Spinal cord (tissue), 10 donors: ENCODE data around the gene KMT2D. TPM values are rescaled to one million over a fixed set of nuclear protein-coding genes. Genes with fewer than 3 reads are reported as not detected.

Experiments
- DNase-seq, 6 donors: peaks; one replicate each; pipeline versions ENCODE4 v3.0.0 to v3.0.0-alpha.2; 2013 to 2015; ENCODE audit warnings: low spot score in 6 of 6, low read depth in 4 of 6
- H3K27ac ChIP-seq: one replicate; pipeline ENCODE4 v1.5.1; 2013; ENCODE audit warnings: low read depth, low read length, control low read depth
- H3K27me3 ChIP-seq: one replicate; pipeline ENCODE4 v1.6.1; 2013; ENCODE audit warnings: low read length; ENCODE audit not compliant: control insufficient read depth, insufficient read depth
- H3K36me3 ChIP-seq: one replicate; pipeline ENCODE4 v1.6.1; 2013; ENCODE audit warnings: low read length; ENCODE audit not compliant: control insufficient read depth, insufficient read depth
- H3K4me1 ChIP-seq: one replicate; pipeline ENCODE4 v1.6.1; 2013; ENCODE audit warnings: low read length; ENCODE audit not compliant: control insufficient read depth, insufficient read depth
- H3K4me3 ChIP-seq: one replicate; pipeline ENCODE4 v1.5.1; 2013; ENCODE audit warnings: low read depth, low read length, control low read depth
- H3K9me3 ChIP-seq: one replicate; pipeline ENCODE4 v1.6.1; 2013; ENCODE audit warnings: low read length; ENCODE audit not compliant: control insufficient read depth, insufficient read depth
- WGBS: methylation state at CpG from one replicate; pipeline ENCODE4 v1.1.5; 2013; ENCODE audit warnings: missing lambda C conversion rate; ENCODE audit not compliant: insufficient coverage; 5-methylcytosine and 5-hydroxymethylcytosine counted together
- polyA plus RNA-seq, 2 donors: library from polyadenylated mRNA; unstranded; fragments of 120-200 nt; gene quantifications; one replicate each; pipeline ENCODE4 v1.2.1, GENCODE V29; 2013; ENCODE audit not compliant: insufficient read length in 2 of 2
- total RNA-seq, 2 donors: library from RNA; depleted of rRNA in 1 of 2; stranded (reverse); fragments of 120-200 nt in 1 of 2; fragments of >200 nt in 1 of 2; gene quantifications; one replicate each; pipeline versions ENCODE4 v1.2.3 to v1.2.4, GENCODE V29; 2013 to 2014
- donor health status: healthy.

KMT2D gene
- total and polyA plus RNA-seq, 4 donors: 27.2 to 43.2 (median 40.6) TPM

- Histone ChIP-seq H3K27me3 (no peaks in the 10 kb centered on the region), H3K27ac (no peak overlapping the region), H3K4me1 (peaks cover 9% of the 10 kb centered on the region), H3K4me3 (no peak overlapping the region), H3K36me3 (peaks cover 96% of the 10 kb centered on the region), H3K9me3 (no peaks in the 10 kb centered on the region)
- DNase-seq: peak in 1 of 6 donors; percentile 22
- 94% methylated on average over 9 of the region's 9 CpGs for WGBS
Measured at GRCh38 chr12:49037111-49037946, 23.3 kb downstream of the KMT2D start.

- WGBS: 88% methylated on average over 2 of the region's 4 CpGs
- peaks cover 20% of the 10 kb centered on the region for H3K4me1 ChIP-seq
- DNase-seq: no peak
Measured at GRCh38 chr12:49036029-49036428, 24.6 kb downstream of the KMT2D start.

GRCh38 chr12:49034286-49034622, 26.3 kb downstream of the KMT2D start:
- Histone ChIP-seq H3K4me1 (peaks cover 20% of the 10 kb centered on the region), H3K36me3 (peaks cover 95% of the 10 kb centered on the region), H3K27ac (no peak overlapping the region), H3K9me3 (no peaks in the 10 kb centered on the region), H3K27me3 (no peaks in the 10 kb centered on the region), H3K4me3 (no peak overlapping the region)
- no peak for DNase-seq
- WGBS: 100% methylated on average over 1 of the region's 4 CpGs

More at GRCh38 chr12:49036029-49036428, 24.6 kb downstream of the KMT2D start:
- no peaks in the 10 kb centered on the region for H3K9me3 ChIP-seq
- no peaks in the 10 kb centered on the region for H3K27me3 ChIP-seq
- H3K27ac ChIP-seq: no peak overlapping the region
- peaks cover 96% of the 10 kb centered on the region for H3K36me3 ChIP-seq
- no peak overlapping the region for H3K4me3 ChIP-seq

- 91% methylated on average over 12 of the region's 12 CpGs for WGBS
- Histone ChIP-seq H3K36me3 (peaks cover 95% of the 10 kb centered on the region), H3K4me1 (peaks cover 20% of the 10 kb centered on the region), H3K27ac (no peak overlapping the region), H3K9me3 (no peaks in the 10 kb centered on the region), H3K27me3 (no peaks in the 10 kb centered on the region), H3K4me3 (no peak overlapping the region)
- DNase-seq: no peak
Measured at GRCh38 chr12:49033611-49034285, 26.8 kb downstream of the KMT2D start.

GRCh38 chr12:49032679-49033447, 27.7 kb downstream of the KMT2D start:
- Histone ChIP-seq H3K36me3 (peaks cover 93% of the 10 kb centered on the region), H3K27me3 (no peaks in the 10 kb centered on the region), H3K27ac (no peak overlapping the region), H3K9me3 (no peaks in the 10 kb centered on the region), H3K4me1 (peaks cover 20% of the 10 kb centered on the region), H3K4me3 (no peak overlapping the region)
- 86% methylated on average over 3 of the region's 3 CpGs for WGBS
- DNase-seq: no peak

GRCh38 chr12:49032276-49032675, 28.3 kb downstream of the KMT2D start:
- WGBS: 55% methylated on average over 4 of the region's 4 CpGs
- peaks cover 20% of the 10 kb centered on the region for H3K4me1 ChIP-seq
- peak overlapping the region; percentile 33 for H3K27ac ChIP-seq
- DNase-seq: no peak
- H3K4me3 ChIP-seq: no peak overlapping the region
- H3K27me3 ChIP-seq: no peaks in the 10 kb centered on the region
- no peaks in the 10 kb centered on the region for H3K9me3 ChIP-seq
- peaks cover 93% of the 10 kb centered on the region for H3K36me3 ChIP-seq

- no peak for DNase-seq
- no peaks in the 10 kb centered on the region for H3K9me3 ChIP-seq
- H3K27ac ChIP-seq: peak overlapping the region; percentile 33
- peaks cover 93% of the 10 kb centered on the region for H3K36me3 ChIP-seq
- peaks cover 20% of the 10 kb centered on the region for H3K4me1 ChIP-seq
- no peaks in the 10 kb centered on the region for H3K27me3 ChIP-seq
- no peak overlapping the region for H3K4me3 ChIP-seq
- WGBS: 75% methylated on average over 8 of the region's 8 CpGs
Measured at GRCh38 chr12:49031573-49032161, 28.9 kb downstream of the KMT2D start.

GRCh38 chr12:49030714-49031572, 29.7 kb downstream of the KMT2D start:
- Histone ChIP-seq H3K27ac (no peak overlapping the region), H3K36me3 (peaks cover 94% of the 10 kb centered on the region), H3K4me1 (peaks cover 20% of the 10 kb centered on the region), H3K9me3 (no peaks in the 10 kb centered on the region), H3K27me3 (no peaks in the 10 kb centered on the region), H3K4me3 (no peak overlapping the region)
- 95% methylated on average over 19 of the region's 19 CpGs for WGBS
- DNase-seq: no peak
